HG02759 (cell line): ENCODE data around the gene MT1H.
A peak's percentile ranks its signal among the peaks of the same experiment; 100 is the strongest.

Experiments used
- ATAC-seq: cut with Tn5 transposase; IDR thresholded peaks from one replicate; pipeline ENCODE4 v1.9.1; 2021; ENCODE audit warnings: mild to moderate bottlenecking, moderate library complexity; ENCODE audit not compliant: unreplicated experiment

Gene MT1H

GRCh38 chr16:56682703-56683397 is 13.2 kb downstream of the MT1H start:
- peak; percentile 10 for ATAC-seq

DNA sequence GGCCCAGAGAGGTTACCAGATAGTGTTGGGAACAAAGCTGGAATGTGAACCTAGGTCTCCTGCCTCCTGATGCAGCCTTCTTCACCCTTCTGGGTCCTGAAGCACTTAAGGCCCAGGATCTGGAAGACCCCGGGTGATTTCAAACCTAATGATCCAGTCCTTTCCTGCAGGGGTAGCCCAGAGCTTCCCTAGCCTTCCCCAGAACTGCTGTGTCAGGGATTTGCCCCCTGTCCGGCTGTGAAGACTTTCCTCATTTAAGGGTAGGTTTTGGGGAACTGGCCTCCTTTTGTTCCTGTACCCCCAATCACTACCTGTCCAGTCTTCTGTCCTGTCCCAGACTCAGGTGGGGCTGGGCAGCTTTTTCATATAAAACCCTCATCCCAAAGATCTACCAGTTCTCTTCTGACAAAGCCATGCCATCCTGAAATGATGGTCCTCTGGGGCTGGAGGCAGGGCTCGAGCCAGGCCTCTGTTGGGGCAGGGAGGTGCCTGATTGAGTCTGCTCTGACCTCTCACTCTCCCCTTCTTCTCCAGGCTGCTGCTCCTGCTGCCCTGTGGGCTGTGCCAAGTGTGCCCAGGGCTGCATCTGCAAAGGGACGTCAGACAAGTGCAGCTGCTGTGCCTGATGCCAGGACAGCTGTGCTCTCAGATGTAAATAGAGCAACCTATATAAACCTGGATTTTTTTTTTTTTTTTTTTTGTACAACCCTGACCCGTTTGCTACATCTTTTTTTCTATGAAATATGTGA is 14.0 kb downstream of the MT1H start:
- no peak for ATAC-seq

GRCh38 chr16:56684256-56684925 is 14.8 kb downstream of the MT1H start:
- ATAC-seq: no peak

DNA sequence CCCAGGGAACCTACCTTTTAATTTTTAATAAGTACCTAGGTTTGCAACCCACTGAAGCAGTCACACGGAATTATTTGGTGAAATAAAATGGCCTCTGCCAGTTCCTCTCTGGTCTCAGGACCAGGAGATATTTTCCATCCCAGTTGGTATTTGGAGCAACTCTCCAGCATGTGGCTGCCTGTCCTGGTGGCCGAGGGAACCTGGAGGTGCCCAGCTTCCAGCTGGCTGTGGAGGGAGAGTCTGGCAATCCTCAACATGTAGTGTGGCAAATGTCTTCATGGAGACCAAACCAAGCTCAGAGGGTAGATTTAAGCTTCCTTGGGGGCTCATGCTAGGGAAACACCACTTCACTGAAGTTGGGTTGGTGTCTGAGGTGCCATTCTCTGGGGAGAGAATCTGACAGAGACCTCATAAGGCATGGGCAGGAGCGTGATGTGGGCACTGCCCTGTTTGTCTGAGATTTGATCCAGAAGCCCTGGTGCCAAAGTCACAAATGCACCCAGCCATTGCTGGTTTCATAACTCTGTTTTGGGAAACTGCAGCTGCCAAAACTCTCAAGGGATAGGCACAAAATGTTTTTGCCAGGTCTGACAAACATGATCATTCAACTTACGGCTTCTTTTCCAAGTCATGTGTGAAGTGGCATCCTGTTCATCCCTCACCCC is 15.4 kb downstream of the MT1H start:
- ATAC-seq: no peak

GRCh38 chr16:56686758-56687157 is 17.1 kb downstream of the MT1H start:
- ATAC-seq: no peak

DNA sequence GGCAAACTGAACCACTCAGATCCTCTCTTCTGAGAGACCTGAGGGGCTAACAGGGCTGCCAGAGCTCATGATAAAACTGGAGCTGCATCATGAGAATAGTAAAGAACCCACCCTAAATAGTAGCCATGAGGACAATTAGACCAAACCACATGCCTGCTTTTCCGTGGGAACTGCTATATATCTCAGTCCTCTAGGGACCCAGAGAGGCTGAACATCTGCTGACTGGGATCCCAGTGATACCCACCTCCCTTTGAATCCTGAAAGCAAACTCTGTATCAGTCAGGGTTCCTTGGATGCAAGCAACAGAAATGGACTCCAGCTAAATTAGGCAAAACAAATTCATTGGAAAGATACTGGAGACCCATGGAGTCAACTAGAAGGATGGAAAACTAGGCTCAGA is 19.1 kb downstream of the MT1H start:
- no peak for ATAC-seq

GRCh38 chr16:56689171-56689570 is 19.6 kb downstream of the MT1H start:
- ATAC-seq: no peak

DNA sequence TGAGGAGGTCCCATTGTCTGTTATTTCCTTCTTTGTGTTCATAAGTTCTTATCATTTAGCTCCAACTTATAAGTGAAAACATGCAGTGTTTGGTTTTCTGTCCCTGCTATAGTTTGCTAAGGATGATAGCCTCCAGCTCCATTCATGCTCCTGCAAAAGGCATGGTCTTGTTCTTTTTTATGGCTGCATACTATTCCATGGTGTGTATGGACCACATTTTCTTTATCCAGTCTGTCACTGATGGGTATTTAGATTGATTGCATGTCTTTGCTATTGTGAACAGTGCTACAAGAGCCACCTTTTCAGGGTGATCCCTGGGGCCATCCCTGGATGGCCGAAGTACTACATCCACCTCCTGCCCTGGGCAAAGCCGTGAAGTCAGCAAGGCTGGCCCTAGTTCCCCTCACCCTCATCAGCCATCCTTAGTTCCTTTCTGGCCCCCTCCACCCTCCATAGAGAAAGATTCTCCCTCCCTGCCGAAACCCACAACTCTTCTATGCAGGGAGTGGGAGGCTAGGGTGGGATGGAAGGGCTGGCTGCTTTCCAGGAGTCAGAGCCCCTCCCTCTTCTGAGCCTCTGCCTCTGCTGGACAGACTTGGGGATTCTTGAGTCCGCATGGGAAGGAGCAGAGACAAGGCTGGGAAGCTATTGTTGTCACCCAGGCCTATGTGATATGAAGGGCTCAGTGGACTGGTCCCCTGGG is 21.0 kb downstream of the MT1H start:
- ATAC-seq: no peak

GRCh38 chr16:56691885-56692284 is 22.3 kb downstream of the MT1H start:
- ATAC-seq: no peak

GRCh38 chr16:56695246-56695645 is 25.6 kb downstream of the MT1H start:
- ATAC-seq: no peak

GRCh38 chr16:56697456-56698155 is 28.0 kb downstream of the MT1H start:
- ATAC-seq: no peak

- no peak for ATAC-seq
Observed at GRCh38 chr16:56700195-56700594, 30.6 kb downstream of the MT1H start.

- no peak for ATAC-seq
Observed at GRCh38 chr16:56700631-56701030, 31.0 kb downstream of the MT1H start.

- no peak for ATAC-seq
Observed at GRCh38 chr16:56701534-56701933, 31.9 kb downstream of the MT1H start.

DNA sequence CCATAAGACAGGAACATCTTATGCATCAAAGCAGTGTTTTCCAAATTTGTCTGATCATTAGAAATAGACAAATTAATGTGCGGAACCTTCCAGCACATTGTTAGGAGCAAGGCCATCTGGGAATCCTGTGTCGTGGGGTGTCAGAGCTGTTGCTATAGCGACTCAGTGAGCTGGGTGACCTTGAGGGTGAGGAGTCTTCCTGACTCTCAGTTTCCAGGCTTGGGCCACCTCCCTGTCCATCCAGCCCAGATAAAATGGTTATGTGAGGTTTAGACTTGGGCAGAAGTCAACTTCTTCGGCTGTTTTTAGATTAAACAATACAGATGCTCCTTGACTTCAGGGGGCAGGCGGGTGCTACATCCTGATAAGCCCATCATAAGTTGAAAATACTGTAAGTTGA is 33.2 kb downstream of the MT1H start:
- ATAC-seq: no peak

DNA sequence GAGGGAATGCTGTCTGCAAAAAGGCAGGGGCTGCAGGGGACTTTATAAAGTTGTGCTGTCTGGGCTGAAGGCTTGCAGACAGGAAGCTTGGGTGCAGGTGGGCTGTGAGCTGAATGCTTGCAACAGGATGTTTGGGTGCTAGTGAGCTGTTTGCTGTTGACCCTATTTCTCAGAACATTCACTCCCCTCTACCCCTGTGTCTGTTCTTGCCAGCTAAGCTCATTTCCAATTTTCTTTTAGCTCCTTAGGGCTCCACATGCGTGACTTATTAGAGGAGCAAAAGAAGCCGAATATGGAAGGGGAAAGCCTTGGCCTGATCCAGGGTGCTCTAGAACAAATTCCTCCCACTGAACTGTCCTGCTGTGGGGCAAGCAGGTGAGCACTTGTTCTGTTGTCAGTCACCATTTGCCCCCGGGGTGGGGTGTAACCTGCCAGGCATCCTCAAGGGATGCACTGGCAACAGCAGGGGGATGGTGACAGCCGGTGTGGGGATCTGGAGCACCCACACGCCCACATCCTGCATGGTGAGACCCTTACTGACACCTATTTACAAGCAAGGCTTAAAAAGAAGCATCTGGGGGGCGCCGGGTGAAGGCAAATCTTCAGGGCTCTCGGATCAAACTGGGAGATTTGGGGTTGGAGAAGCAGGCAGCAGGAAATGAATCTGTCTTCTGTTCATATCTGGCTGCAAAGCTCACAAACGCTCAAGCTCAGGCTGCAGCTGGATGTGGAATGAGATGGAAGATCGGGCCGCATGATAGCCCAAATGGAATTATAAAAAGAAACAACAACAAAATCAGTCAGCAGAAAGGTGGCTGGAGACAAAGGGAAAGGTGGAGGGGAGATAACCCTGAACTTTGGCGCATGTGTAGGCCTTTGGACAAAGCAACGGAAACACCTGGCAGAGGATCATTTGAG is 39.2 kb downstream of the MT1H start:
- ATAC-seq: no peak

DNA sequence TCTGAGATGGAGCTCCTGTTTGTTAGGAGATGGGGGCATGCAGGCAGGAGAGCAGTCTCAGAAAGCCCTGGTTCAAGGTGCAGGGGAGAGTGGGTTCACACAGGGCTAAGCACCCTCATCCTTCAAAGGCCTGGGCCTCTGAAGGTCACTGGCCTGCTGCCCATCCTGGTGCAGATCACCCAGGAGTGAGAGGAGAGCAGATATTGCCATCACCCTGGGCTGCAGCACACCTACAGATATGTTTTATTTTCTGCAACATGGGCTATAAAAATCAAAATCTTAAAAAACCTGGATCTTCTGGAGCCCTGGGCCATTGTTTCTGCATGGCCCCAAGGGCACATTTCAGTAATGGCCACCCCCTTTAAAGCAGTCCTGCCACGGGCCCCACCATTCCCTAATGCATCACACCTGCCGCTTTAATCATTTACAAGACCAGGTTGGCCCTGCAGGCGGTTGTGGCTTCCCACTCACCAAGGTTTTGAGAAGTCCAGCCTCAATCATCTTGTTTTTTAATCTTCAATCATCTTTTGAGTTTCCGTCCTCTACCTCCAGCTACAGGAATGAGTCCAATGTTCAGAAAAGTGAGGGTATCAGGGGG is 39.9 kb downstream of the MT1H start:
- no peak for ATAC-seq

DNA sequence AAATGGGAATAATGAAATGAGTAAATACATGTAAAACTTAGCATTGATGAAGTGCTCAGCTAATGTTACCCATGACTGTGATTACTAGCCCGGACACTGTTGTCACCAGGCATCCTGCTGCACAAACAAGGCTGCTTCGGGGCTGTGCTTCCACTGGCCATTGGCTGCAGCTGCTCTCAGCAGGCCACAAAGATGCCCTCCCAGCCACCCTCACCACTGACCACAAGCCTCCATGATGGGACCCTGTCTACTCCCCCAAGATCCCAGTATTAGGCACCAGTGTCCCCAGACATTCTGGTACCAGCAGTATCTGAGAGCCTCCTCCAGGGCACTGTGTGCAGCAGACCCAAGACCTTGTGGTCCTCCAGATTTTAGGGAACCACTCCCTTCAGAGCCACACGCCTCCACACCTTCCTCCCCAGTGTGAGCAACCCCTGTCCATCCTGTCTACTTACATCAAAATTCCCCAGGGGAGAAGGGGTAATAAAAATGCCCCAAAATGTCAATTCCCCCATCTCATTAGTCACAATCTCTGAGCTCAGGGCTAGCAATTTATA is 40.6 kb downstream of the MT1H start:
- no peak for ATAC-seq

DNA sequence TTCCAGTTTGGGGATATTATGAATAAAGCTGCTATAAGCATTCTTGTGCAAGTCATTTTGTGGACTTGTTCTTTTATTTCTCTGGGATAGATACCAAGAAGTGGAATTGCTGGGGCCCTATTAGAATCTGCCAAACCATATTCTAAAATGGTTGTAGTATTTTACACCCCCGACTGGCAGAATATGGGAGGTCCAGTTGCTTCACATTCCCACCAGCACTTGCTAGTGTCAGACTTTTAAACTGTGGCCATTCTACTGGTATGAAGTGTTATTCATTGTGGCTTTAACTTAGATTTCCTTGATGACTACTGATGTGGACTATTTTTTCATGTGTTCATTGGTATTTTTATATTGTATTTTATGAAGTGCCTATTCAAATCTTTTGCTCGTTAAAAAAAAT is 42.2 kb downstream of the MT1H start:
- no peak for ATAC-seq
